Prostate gland (tissue), 2 donors: ENCODE results near the gene CLEC4A.

Experiments
- CTCF ChIP-seq, 4 experiments: fragments of 200-600 bp in 2 of 4; fragments of 450-650 bp in 2 of 4; sonication (generic) in 2 of 4; IDR thresholded peaks; 1 replicate in 3 of 4; 2 replicates in 1 of 4; pipeline ENCODE4 v1.5.1; 2016 to 2019; ENCODE audit warnings: antibody characterized with exemption in 4 of 4, mild to moderate bottlenecking in 2 of 4, moderate library complexity in 2 of 4
- POLR2A ChIP-seq: fragments of 450-650 bp; IDR thresholded peaks from one replicate; pipeline ENCODE4 v1.6.1; 2016; ENCODE audit warnings: antibody characterized with exemption, mild to moderate bottlenecking
- POLR2AphosphoS5 ChIP-seq: sonication (generic); formaldehyde crosslinking; IDR thresholded peaks from one replicate; pipeline ENCODE4 v1.6.1; 2017; ENCODE audit warnings: antibody characterized with exemption

GRCh38 chr12:8099235-8099634, 24.2 kb upstream of the CLEC4A start:
- TF ChIP-seq CTCF (IDR thresholded peaks at IDR 0.05) (no peak), POLR2A (no peak), POLR2AphosphoS5 (no peak)
